ENCODE data around the gene DTNA. TPM values are rescaled to one million over a fixed set of nuclear protein-coding genes. Genes with fewer than 3 reads are reported as not detected.

Gene DTNA
- total and polyA plus RNA-seq, 2 donors (not counting 1 experiment from before 2014, with no cell fraction given): 38.8 to 49.8 TPM

DNA sequence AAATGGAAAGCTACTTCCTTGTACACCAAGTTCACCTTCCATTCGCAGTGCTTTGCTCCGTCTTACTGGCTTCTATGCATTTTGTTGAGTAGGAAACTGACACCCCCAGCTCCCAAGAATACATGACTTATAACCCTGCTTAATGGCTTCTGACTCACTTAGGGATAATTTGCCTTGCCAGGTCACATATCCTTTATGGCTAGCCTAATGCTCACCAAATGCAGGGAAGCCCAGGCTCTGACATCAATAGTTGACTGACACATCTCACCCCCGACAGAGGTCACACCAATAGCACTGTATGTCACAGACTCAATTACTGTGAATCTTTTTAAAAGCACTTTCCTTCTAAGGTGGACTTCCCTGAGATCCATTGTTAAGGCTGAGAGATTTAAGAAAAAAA is 147.2 kb downstream of the DTNA start:
- H3K9me3 ChIP-seq (ENCODE audit: control insufficient read depth, insufficient read depth, low read depth, low read length): no peaks in the 10 kb centered on the region
- no peaks in the 10 kb centered on the region for H3K79me2 ChIP-seq (ENCODE audit: control insufficient read depth, insufficient read depth, low read length)
- no peak overlapping the region for H3K9ac ChIP-seq (ENCODE audit: insufficient read depth, low read length)
- H4K20me1 ChIP-seq (ENCODE audit: control insufficient read depth, extremely low read depth, insufficient read depth, low read length): no peaks in the 10 kb centered on the region
- H3K27ac ChIP-seq (ENCODE audit: insufficient read depth, low read length): no peak overlapping the region
- TF ChIP-seq EZH2 (IDR thresholded peaks at IDR 0.05; ENCODE audit: low read length, missing control alignments): no peak
- TF ChIP-seq, protein P1, sequence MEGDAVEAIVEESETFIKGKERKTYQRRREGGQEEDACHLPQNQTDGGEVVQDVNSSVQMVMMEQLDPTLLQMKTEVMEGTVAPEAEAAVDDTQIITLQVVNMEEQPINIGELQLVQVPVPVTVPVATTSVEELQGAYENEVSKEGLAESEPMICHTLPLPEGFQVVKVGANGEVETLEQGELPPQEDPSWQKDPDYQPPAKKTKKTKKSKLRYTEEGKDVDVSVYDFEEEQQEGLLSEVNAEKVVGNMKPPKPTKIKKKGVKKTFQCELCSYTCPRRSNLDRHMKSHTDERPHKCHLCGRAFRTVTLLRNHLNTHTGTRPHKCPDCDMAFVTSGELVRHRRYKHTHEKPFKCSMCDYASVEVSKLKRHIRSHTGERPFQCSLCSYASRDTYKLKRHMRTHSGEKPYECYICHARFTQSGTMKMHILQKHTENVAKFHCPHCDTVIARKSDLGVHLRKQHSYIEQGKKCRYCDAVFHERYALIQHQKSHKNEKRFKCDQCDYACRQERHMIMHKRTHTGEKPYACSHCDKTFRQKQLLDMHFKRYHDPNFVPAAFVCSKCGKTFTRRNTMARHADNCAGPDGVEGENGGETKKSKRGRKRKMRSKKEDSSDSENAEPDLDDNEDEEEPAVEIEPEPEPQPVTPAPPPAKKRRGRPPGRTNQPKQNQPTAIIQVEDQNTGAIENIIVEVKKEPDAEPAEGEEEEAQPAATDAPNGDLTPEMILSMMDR (conservative IDR thresholded peaks at IDR 0.05 in 1 of 2, IDR thresholded peaks at IDR 0.05 in 1 of 2; ENCODE audit: low read depth in 1 of 2, low read length in 2 of 2): no peak
- H3K4me2 ChIP-seq (ENCODE audit: extremely low read depth, insufficient read depth, low read length): no peak overlapping the region
- H3K4me1 ChIP-seq (ENCODE audit: control insufficient read depth, extremely low read depth, insufficient read depth, low read length): no peaks in the 10 kb centered on the region
- no peaks in the 10 kb centered on the region for H3K36me3 ChIP-seq (ENCODE audit: control insufficient read depth, insufficient read depth, low read length)
- no peaks in the 10 kb centered on the region for H3K27me3 ChIP-seq (ENCODE audit: control insufficient read depth, insufficient read depth, low read length)
- DNase-seq (ENCODE audit: low read depth in 2 of 2): no peak
- H2AFZ ChIP-seq (ENCODE audit: low read length): no peak overlapping the region
- no peak overlapping the region for H3K4me3 ChIP-seq (replicated peaks in 1 of 4; ENCODE audit: control extremely low read depth in 1 of 4, insufficient read depth in 1 of 4, low read depth in 3 of 4, low read length in 4 of 4)

DNA sequence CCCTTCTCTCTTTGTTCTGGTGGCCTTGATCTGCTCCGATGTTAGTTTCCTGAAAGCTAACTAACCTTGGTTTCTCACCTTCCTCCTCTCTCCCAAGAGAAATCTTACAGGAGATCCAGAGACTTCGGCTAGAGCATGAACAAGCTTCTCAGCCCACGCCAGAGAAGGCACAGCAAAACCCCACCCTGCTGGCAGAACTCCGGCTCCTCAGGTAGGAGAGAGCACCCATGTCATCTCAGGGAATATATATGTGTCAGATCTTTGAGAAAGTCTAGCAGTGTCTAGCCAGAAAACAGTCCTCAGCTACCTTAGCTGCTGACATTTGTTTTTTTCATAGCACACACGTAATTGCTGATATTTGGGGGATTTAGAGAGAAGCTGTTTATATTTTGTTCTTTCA is 148.1 kb downstream of the DTNA start:
- H3K36me3 ChIP-seq (ENCODE audit: control insufficient read depth, insufficient read depth, low read length): no peaks in the 10 kb centered on the region
- no peaks in the 10 kb centered on the region for H3K27me3 ChIP-seq (ENCODE audit: control insufficient read depth, insufficient read depth, low read length)
- TF ChIP-seq, protein P1 (conservative IDR thresholded peaks at IDR 0.05 in 1 of 2, IDR thresholded peaks at IDR 0.05 in 1 of 2; ENCODE audit: low read depth in 1 of 2, low read length in 2 of 2): no peak
- TF ChIP-seq EZH2 (IDR thresholded peaks at IDR 0.05; ENCODE audit: low read length, missing control alignments): no peak
- H4K20me1 ChIP-seq (ENCODE audit: control insufficient read depth, extremely low read depth, insufficient read depth, low read length): no peaks in the 10 kb centered on the region
- H3K9ac ChIP-seq (ENCODE audit: insufficient read depth, low read length): no peak overlapping the region
- no peak overlapping the region for H3K4me3 ChIP-seq (replicated peaks in 1 of 4; ENCODE audit: control extremely low read depth in 1 of 4, insufficient read depth in 1 of 4, low read depth in 3 of 4, low read length in 4 of 4)
- H2AFZ ChIP-seq (ENCODE audit: low read length): no peak overlapping the region
- H3K79me2 ChIP-seq (ENCODE audit: control insufficient read depth, insufficient read depth, low read length): no peaks in the 10 kb centered on the region
- no peaks in the 10 kb centered on the region for H3K9me3 ChIP-seq (ENCODE audit: control insufficient read depth, insufficient read depth, low read depth, low read length)
- no peaks in the 10 kb centered on the region for H3K4me1 ChIP-seq (ENCODE audit: control insufficient read depth, extremely low read depth, insufficient read depth, low read length)
- no peak overlapping the region for H3K4me2 ChIP-seq (ENCODE audit: extremely low read depth, insufficient read depth, low read length)
- no peak for DNase-seq (ENCODE audit: low read depth in 2 of 2)
- no peak overlapping the region for H3K27ac ChIP-seq (ENCODE audit: insufficient read depth, low read length)

DNA sequence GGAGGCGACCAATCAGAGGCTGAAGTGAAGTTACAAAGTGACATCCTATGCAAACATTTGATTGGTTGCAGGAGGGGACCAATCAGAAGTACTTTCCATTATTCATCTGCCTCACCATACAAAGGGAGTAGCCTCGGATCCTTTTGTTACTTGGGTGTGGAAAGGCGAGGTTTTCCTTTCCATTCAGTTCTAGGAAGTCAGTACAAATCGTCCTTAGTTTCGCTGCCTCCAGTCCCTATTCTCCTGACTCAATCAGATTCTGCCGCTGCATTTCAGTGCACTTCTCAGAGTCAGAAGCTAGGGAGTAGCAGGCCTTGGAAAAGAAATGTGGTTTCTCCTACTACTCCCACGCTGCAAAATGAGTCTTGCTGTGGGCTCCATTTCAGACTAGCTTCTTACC is 149.4 kb downstream of the DTNA start:
- no peak overlapping the region for H3K9ac ChIP-seq (ENCODE audit: insufficient read depth, low read length)
- no peaks in the 10 kb centered on the region for H3K9me3 ChIP-seq (ENCODE audit: control insufficient read depth, insufficient read depth, low read depth, low read length)
- no peak overlapping the region for H3K4me3 ChIP-seq (replicated peaks in 1 of 4; ENCODE audit: control extremely low read depth in 1 of 4, insufficient read depth in 1 of 4, low read depth in 3 of 4, low read length in 4 of 4)
- H4K20me1 ChIP-seq (ENCODE audit: control insufficient read depth, extremely low read depth, insufficient read depth, low read length): no peaks in the 10 kb centered on the region
- H3K27me3 ChIP-seq (ENCODE audit: control insufficient read depth, insufficient read depth, low read length): no peaks in the 10 kb centered on the region
- no peak for TF ChIP-seq EZH2 (IDR thresholded peaks at IDR 0.05; ENCODE audit: low read length, missing control alignments)
- TF ChIP-seq, protein P1 (conservative IDR thresholded peaks at IDR 0.05 in 1 of 2, IDR thresholded peaks at IDR 0.05 in 1 of 2; ENCODE audit: low read depth in 1 of 2, low read length in 2 of 2): no peak
- no peak for DNase-seq (ENCODE audit: low read depth in 2 of 2)
- no peaks in the 10 kb centered on the region for H3K4me1 ChIP-seq (ENCODE audit: control insufficient read depth, extremely low read depth, insufficient read depth, low read length)
- no peak overlapping the region for H3K27ac ChIP-seq (ENCODE audit: insufficient read depth, low read length)
- no peaks in the 10 kb centered on the region for H3K36me3 ChIP-seq (ENCODE audit: control insufficient read depth, insufficient read depth, low read length)
- H3K79me2 ChIP-seq (ENCODE audit: control insufficient read depth, insufficient read depth, low read length): no peaks in the 10 kb centered on the region
- no peak overlapping the region for H3K4me2 ChIP-seq (ENCODE audit: extremely low read depth, insufficient read depth, low read length)
- no peak overlapping the region for H2AFZ ChIP-seq (ENCODE audit: low read length)

Measured in fibroblast of lung (primary cell).